Endothelial cell of umbilical vein (primary cell): ENCODE results near the gene RPRD1A. TPM values are rescaled to one million over a fixed set of nuclear protein-coding genes. Genes with fewer than 3 reads are reported as not detected.

Experiments used
- BruUV-seq: library from RNA; stranded (reverse); fragments of 400-500 nt; replicated peaks from 2 replicates; lab custom pipeline; 2021; lab: Mats Ljungman, UMichigan
- CTCF ChIA-PET: fragments of 300-600, 350-600 bp; sonication (Branson Sonifier 250); formaldehyde crosslinking; loops from one replicate; lab custom pipeline; 2021; ENCODE audit warnings: antibody characterized with exemption, inconsistent platforms; lab: Charles Lee
- POLR2A ChIA-PET: fragments of 300-600, 350-600 bp; sonication (Branson Sonifier 250); formaldehyde crosslinking; loops from one replicate; lab custom pipeline; 2021; ENCODE audit warnings: antibody characterized with exemption, inconsistent platforms; lab: Charles Lee
- DNase-seq: peaks from one replicate; pipeline ENCODE4 v3.0.0-alpha.2; 2011; ENCODE audit warnings: low read depth, low spot score
- FAIRE-seq: peaks from 2 replicates; lab custom pipeline; 2011; peaks lifted over from hg19 to GRCh38; lab: Jason Lieb, UNC
- H2AFZ ChIP-seq: 2 replicates; pipeline ENCODE4 v1.6.0; 2012; ENCODE audit warnings: low read depth, low read length, control low read depth, inconsistent platforms
- H3K27ac ChIP-seq: 2 replicates; pipeline ENCODE4 v1.5.1; 2011; ENCODE audit warnings: low read depth, mild to moderate bottlenecking, control low read depth, low read length, moderate library complexity; ENCODE audit not compliant: insufficient read depth
- H3K27me3 ChIP-seq, 2 experiments: 2 replicates each; pipeline versions ENCODE4 v1.6.0 to v1.6.1; 2011; ENCODE audit warnings: low read length in 2 of 2, mixed read lengths in 1 of 2; ENCODE audit not compliant: control insufficient read depth in 2 of 2, insufficient read depth in 2 of 2
- H3K36me3 ChIP-seq, 2 experiments: 2 replicates in 1 of 2; 3 replicates in 1 of 2; pipeline ENCODE4 v1.5.1; 2011; ENCODE audit warnings: low read length in 2 of 2, mild to moderate bottlenecking in 1 of 2, moderate library complexity in 1 of 2; ENCODE audit not compliant: control insufficient read depth in 2 of 2, insufficient read depth in 2 of 2; ENCODE audit errors: extremely low read depth in 1 of 2
- H3K4me1 ChIP-seq: 3 replicates; pipeline ENCODE4 v1.5.1; 2011; ENCODE audit warnings: mild to moderate bottlenecking, low read length; ENCODE audit not compliant: control insufficient read depth, insufficient read depth; ENCODE audit errors: extremely low read depth
- H3K4me2 ChIP-seq: 2 replicates; pipeline ENCODE4 v1.6.1; 2011; ENCODE audit warnings: low read length, control low read depth, mixed read lengths; ENCODE audit not compliant: insufficient read depth
- H3K4me3 ChIP-seq, 3 experiments: fragments of 200-600 bp in 1 of 3; sonication (generic), shearing (Covaris generic) in 1 of 3; replicated peaks in 1 of 3; 2 replicates each; pipeline ENCODE4 v1.5.1; 2011 to 2016; ENCODE audit warnings: control low read depth in 3 of 3, low read length in 3 of 3, mild to moderate bottlenecking in 2 of 3, inconsistent platforms in 1 of 3, low read depth in 1 of 3, moderate library complexity in 1 of 3; ENCODE audit not compliant: insufficient read depth in 1 of 3
- H3K79me2 ChIP-seq: 2 replicates; pipeline ENCODE4 v1.6.0; 2012; ENCODE audit warnings: low read length, inconsistent platforms; ENCODE audit not compliant: control insufficient read depth, insufficient read depth
- H3K9ac ChIP-seq: replicated peaks from 2 replicates; pipeline ENCODE3; 2011; ENCODE audit warnings: low read length, control low read depth; ENCODE audit not compliant: insufficient read depth; ENCODE audit errors: extremely low read depth
- H3K9me1 ChIP-seq: replicated peaks from 3 replicates; pipeline ENCODE4 v1.6.0; 2011; ENCODE audit warnings: mild to moderate bottlenecking, low read length; ENCODE audit not compliant: control insufficient read depth, insufficient read depth; ENCODE audit errors: extremely low read depth
- H3K9me3 ChIP-seq: replicated peaks from 2 replicates; pipeline ENCODE4 v1.5.1; 2012; ENCODE audit warnings: low read length, inconsistent platforms; ENCODE audit not compliant: control insufficient read depth, insufficient read depth
- H4K20me1 ChIP-seq: replicated peaks from 2 replicates; pipeline ENCODE3; 2011; ENCODE audit warnings: mild to moderate bottlenecking, low read length; ENCODE audit not compliant: control insufficient read depth, insufficient read depth; ENCODE audit errors: extremely low read depth
- EZH2 ChIP-seq: IDR thresholded peaks from 2 replicates; pipeline ENCODE4 v1.6.1; 2012; ENCODE audit warnings: borderline replicate concordance, low read depth, mild to moderate bottlenecking, moderate library complexity, low read length, inconsistent platforms; ENCODE audit not compliant: severe bottlenecking
- FOS ChIP-seq: IDR thresholded peaks from 2 replicates; pipeline ENCODE4 v1.6.1; 2011; ENCODE audit warnings: mild to moderate bottlenecking, low read length, moderate library complexity, borderline replicate concordance; ENCODE audit not compliant: insufficient read depth
- GATA2 ChIP-seq: IDR thresholded peaks from 2 replicates; pipeline ENCODE4 v1.7.0; 2011; ENCODE audit warnings: low read depth, mild to moderate bottlenecking, moderate library complexity, mixed read lengths, low read length; ENCODE audit not compliant: insufficient read length, insufficient read depth
- JUN ChIP-seq: IDR thresholded peaks from 2 replicates; pipeline ENCODE4 v1.6.1; 2011; ENCODE audit warnings: borderline replicate concordance, low read depth; ENCODE audit not compliant: insufficient read length, insufficient read depth
- MYC ChIP-seq: IDR thresholded peaks from one replicate; pipeline ENCODE4 v1.6.1; 2011; ENCODE audit warnings: mild to moderate bottlenecking, low read depth, low read length
- POLR2A ChIP-seq: IDR thresholded peaks from 2 replicates; pipeline ENCODE4 v1.6.1; 2012; ENCODE audit warnings: low read depth, mild to moderate bottlenecking, control low read depth, low read length
- POLR2AphosphoS5 ChIP-seq: IDR thresholded peaks from 2 replicates; pipeline ENCODE4 v1.6.1; 2012; ENCODE audit warnings: low read depth, mild to moderate bottlenecking, control low read depth, low read length, moderate library complexity; ENCODE audit not compliant: insufficient read depth
- dilution Hi-C: fragments of 300-500 bp; cut with MboI; formaldehyde crosslinking; loops from one replicate; pipeline ENCODE4 v1.15.0; 2019; ENCODE audit warnings: low sequenced_read_pairs; ENCODE audit not compliant: extremely low pct_ligation_motif_present
- intact Hi-C: fragments of 100-400 bp; cut with micrococcal nuclease; formaldehyde crosslinking; loops from one replicate; pipeline ENCODE4 v1.10.0; 2022
- polyA plus RNA-seq, 4 experiments: library from polyadenylated mRNA; depleted of rRNA in 3 of 4; stranded (reverse) in 3 of 4; unstranded in 1 of 4; fragments of >200 nt; gene quantifications; 2 replicates each; pipeline versions ENCODE4 v1.2.1 to v1.2.3, GENCODE V29; 2011 to 2012; ENCODE audit warnings: missing spikeins in 1 of 4
- total RNA-seq: library from RNA; stranded (reverse); gene quantifications from 2 replicates; pipeline ENCODE4 v1.2.3, GENCODE V29; 2021
- TF ChIP-seq, protein P1 (sequence below), 2 donors: IDR thresholded peaks; 1 replicate in 1 of 2; 2 replicates in 1 of 2; pipeline ENCODE4 v1.5.1; 2011; ENCODE audit warnings: low read length in 2 of 2, mild to moderate bottlenecking in 2 of 2, moderate library complexity in 2 of 2, control low read depth in 1 of 2, inconsistent platforms in 1 of 2, low read depth in 1 of 2; ENCODE audit not compliant: insufficient read depth in 1 of 2; ENCODE audit errors: extremely low read depth in 1 of 2
- TF ChIP-seq, protein P2 (sequence below): IDR thresholded peaks from 2 replicates; pipeline ENCODE4 v1.6.1; 2011; ENCODE audit not compliant: insufficient read depth, insufficient read length

Gene RPRD1A
- total and polyA plus RNA-seq, 2 donors (not counting 3 experiments of a cell fraction or from before 2014, with no cell fraction given) = 13.5 to 50.7 TPM

DNA sequence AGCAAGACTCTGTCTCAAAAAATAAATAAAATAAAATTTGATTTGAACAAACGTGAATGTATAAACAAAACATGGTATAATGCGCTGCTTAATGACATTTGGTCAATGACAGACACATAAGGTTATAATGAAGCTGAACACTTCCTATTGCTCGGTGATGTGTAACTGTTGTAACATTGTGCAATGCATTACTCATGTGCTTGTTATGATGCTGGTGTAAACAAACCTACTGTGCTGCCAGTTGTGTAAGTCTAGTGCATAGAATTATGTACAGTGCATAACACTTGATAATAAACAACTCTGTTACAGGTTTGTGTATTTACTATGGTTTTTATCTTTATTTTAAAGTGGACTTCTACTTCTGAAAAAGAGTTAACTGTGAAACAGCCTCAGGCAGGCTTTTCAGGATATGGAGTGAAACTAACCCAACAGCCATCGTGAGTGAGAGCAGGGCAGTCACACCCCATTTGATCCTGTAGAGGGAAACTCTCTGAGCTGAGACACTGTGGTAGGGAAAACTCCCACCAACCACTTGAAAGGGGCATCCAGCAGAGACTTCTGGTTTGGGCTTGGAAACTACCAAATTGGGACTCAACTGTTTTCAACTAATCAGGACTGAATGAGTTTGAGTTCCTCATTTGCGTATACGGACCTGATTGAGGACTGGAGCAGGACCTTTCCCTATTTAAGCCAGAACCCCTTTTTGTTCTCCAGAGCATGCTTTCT, 8.7 kb upstream of the RPRD1A start:
- H3K9me3 ChIP-seq = no peaks in the 10 kb centered on the region
- no peak overlapping the region for H3K4me2 ChIP-seq
- H3K79me2 ChIP-seq = no peaks in the 10 kb centered on the region
- no TSS peak for BruUV-seq
- ChIA-PET POLR2A (no interaction called here), CTCF (interaction anchor here (0.9 kb wide), 1 partner anchor 58 kb away, joined by 4 read pairs; no protein-coding TSS in a partner anchor)
- H3K9me1 ChIP-seq = no peaks in the 10 kb centered on the region
- H3K4me3 ChIP-seq = no peak overlapping the region
- FAIRE-seq (no peak), DNase-seq (no peak)
- H3K27me3 ChIP-seq = peaks cover 11% of the 10 kb centered on the region in 2 experiments
- no peak overlapping the region for H3K9ac ChIP-seq
- H3K4me1 ChIP-seq = no peaks in the 10 kb centered on the region
- H3K36me3 ChIP-seq = no peaks in the 10 kb centered on the region
- intact Hi-C loops (no loop called here), dilution Hi-C loops (no loop called here)
- H2AFZ ChIP-seq = no peak overlapping the region
- TF ChIP-seq GATA2 (no peak), MYC (no peak), POLR2AphosphoS5 (no peak), POLR2A (no peak), FOS (no peak), EZH2 (no peak), JUN (no peak)
- TF ChIP-seq, protein P1, sequence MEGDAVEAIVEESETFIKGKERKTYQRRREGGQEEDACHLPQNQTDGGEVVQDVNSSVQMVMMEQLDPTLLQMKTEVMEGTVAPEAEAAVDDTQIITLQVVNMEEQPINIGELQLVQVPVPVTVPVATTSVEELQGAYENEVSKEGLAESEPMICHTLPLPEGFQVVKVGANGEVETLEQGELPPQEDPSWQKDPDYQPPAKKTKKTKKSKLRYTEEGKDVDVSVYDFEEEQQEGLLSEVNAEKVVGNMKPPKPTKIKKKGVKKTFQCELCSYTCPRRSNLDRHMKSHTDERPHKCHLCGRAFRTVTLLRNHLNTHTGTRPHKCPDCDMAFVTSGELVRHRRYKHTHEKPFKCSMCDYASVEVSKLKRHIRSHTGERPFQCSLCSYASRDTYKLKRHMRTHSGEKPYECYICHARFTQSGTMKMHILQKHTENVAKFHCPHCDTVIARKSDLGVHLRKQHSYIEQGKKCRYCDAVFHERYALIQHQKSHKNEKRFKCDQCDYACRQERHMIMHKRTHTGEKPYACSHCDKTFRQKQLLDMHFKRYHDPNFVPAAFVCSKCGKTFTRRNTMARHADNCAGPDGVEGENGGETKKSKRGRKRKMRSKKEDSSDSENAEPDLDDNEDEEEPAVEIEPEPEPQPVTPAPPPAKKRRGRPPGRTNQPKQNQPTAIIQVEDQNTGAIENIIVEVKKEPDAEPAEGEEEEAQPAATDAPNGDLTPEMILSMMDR (IDR thresholded peaks at IDR 0.05; ENCODE audit: extremely low read depth in 1 of 2, insufficient read depth in 1 of 2, low read depth in 1 of 2, low read length in 2 of 2) = no peak
- TF ChIP-seq, protein P2, sequence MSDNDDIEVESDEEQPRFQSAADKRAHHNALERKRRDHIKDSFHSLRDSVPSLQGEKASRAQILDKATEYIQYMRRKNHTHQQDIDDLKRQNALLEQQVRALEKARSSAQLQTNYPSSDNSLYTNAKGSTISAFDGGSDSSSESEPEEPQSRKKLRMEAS = no peak
- H3K27ac ChIP-seq = no peak overlapping the region
- no peaks in the 10 kb centered on the region for H4K20me1 ChIP-seq
